Motor neuron (in vitro differentiated cells): ENCODE data around the gene SH3GL1. TPM values are rescaled to one million over a fixed set of nuclear protein-coding genes. Genes with fewer than 3 reads are reported as not detected.

ENCODE experiments used
- ATAC-seq, 8 experiments: fragments of 200-7000 bp; cut with Tn5 transposase; replicated peaks in 6 of 8; 2 replicates each; pipeline ENCODE4 v1.8.0; 2021; ENCODE audit warnings: mild to moderate bottlenecking in 8 of 8, moderate library complexity in 8 of 8
- H3K27ac ChIP-seq, 2 donors: fragments of 250-450 bp; sonication (Bioruptor Pico); 2 replicates each; pipeline ENCODE4 v1.9.0; 2021; ENCODE audit warnings: antibody characterized with exemption in 2 of 2, mild to moderate bottlenecking in 2 of 2, moderate library complexity in 1 of 2
- H3K4me1 ChIP-seq, 2 donors: fragments of 250-450 bp; sonication (Bioruptor Pico); replicated peaks in 1 of 2; 2 replicates each; pipeline ENCODE4 v1.6.1; 2021; ENCODE audit warnings: antibody characterized with exemption in 2 of 2, mild to moderate bottlenecking in 2 of 2, moderate library complexity in 1 of 2
- H3K4me3 ChIP-seq, 5 donors: fragments of 250-450 bp; sonication (Bioruptor Pico); 2 replicates each; pipeline ENCODE4 v1.9.0; 2021; ENCODE audit warnings: antibody characterized with exemption in 5 of 5, mild to moderate bottlenecking in 5 of 5, moderate library complexity in 4 of 5
- WGBS, 10 experiments: fragments of 450-650 bp; shearing (Covaris generic); methylation state at CpG; one replicate each; pipeline ENCODE4 v1.0.0; 2022; 5-methylcytosine and 5-hydroxymethylcytosine counted together
- in situ Hi-C, 9 experiments: fragments of 400-800 bp; cut with MboI; loops; one replicate each; pipeline ENCODE4 v1.15.0; 2021; ENCODE audit warnings: low sequenced_read_pairs in 9 of 9, low pct_unique_long_range_greater_than_20kb in 2 of 9; ENCODE audit not compliant: unreplicated experiment in 9 of 9
- total RNA-seq, 8 experiments: library from RNA; unstranded; fragments of 300-600 nt; gene quantifications; 2 replicates each; pipeline versions ENCODE4 v1.2.3 to v1.2.4, GENCODE V29; 2022

SH3GL1 gene
- total RNA-seq, 8 experiments from 2014 or later: 24.6 to 62.9 (median 40.6) TPM

- 0 to 20% (median 0%) methylated on average over 1 to 11 of the region's 84 CpGs; no CpG with 5 or more reads in 2 of the 10 experiments for WGBS, 10 experiments
Measured at GRCh38 chr19:4402171-4403004, 2.0 kb upstream of the SH3GL1 start, which contains the start of gene CHAF1A. CHAF1A (plus strand) TSS chr19:4402640; CDS start chr19:4402763, 123 bp downstream.

DNA sequence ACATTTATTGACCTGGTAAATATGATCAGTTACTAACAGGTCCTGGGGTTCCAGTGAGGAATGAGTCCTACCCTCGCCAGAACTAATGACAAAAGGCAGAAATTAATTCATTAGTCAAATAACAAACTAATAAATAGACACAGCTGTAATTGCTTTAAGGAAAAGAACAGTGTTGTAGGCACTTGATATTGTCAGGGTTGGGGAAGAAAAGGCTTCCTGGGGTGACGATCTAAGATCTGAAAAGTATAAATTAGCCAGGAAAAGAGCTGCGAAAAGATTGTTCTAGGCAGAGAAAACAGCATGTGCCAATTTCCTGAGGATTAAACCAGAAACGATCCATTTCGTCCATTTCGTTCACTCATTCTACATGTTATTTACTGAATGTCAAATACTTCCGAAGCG lies 1.4 kb upstream of the SH3GL1 start:
- ATAC-seq: no peak
- in situ Hi-C loops: no loop called here
- H3K27ac ChIP-seq: peak overlapping the region; percentile 13 to 42
- 0 to 11% (median 3%) methylated on average over 1 to 8 of the region's 8 CpGs for WGBS, 10 experiments
- peaks cover 3 to 6% of the 10 kb centered on the region in 2 donors for H3K4me1 ChIP-seq
- H3K4me3 ChIP-seq: peak overlapping the region; percentile 30 to 39 (median 33)

More at GRCh38 chr19:4402171-4403004, 2.0 kb upstream of the SH3GL1 start, which contains the start of gene CHAF1A:
- H3K27ac ChIP-seq: peak within 1 kb of the TSS; percentile 13 to 42
- H3K4me1 ChIP-seq: peaks cover under 1 to 3% of the 10 kb centered on the region in 2 donors
- ATAC-seq: peak; percentile 84 to 94 (median 92)
- H3K4me3 ChIP-seq: peak within 1 kb of the TSS; percentile 59 to 80 (median 66)
- in situ Hi-C loops: no loop called here

DNA sequence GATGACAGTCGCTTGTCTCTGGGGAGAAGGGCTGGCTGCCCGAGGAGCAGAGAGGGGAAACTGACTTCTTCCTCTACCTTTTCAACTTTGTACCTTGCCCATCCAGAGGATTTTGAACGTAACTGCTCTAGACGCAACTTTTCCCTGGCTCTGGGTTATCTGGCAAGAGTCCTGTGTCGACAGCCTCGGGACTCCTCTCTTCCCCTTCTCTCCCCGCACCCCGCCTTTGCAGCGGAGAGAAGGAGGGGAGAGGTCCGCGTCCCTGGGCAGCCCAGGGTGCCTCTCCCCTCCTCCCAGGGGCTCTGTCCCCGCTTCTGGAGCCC lies 574 bp downstream of the SH3GL1 start:
- 0% methylated on average over 2 to 5 of the region's 12 CpGs; no CpG with 5 or more reads in 8 of the 10 experiments for WGBS, 10 experiments
- H3K4me1 ChIP-seq: peaks cover 8 to 11% of the 10 kb centered on the region in 2 donors
- peak; percentile 3 to 21 (median 11) for ATAC-seq
- H3K27ac ChIP-seq: peak overlapping the region; percentile 70 to 87
- H3K4me3 ChIP-seq: peak overlapping the region; percentile 55 to 97 (median 85)
- in situ Hi-C loops: no loop called here

GRCh38 chr19:4396949-4397783 lies 3.2 kb downstream of the SH3GL1 start:
- 33 to 92% (median 83%) methylated on average over 1 to 12 of the region's 15 CpGs for WGBS, 10 experiments
- Histone ChIP-seq H3K4me3 (no peak overlapping the region), H3K4me1 (peaks cover 25 to 29% of the 10 kb centered on the region in 2 donors), H3K27ac (peak overlapping the region in 1 of 2 donors; percentile 38)
- in situ Hi-C loops: no loop called here
- peak in 1 of 8 experiments; percentile 9 for ATAC-seq

GRCh38 chr19:4393947-4394590 lies 6.3 kb downstream of the SH3GL1 start:
- 0 to 80% (median 19%) methylated on average over 1 to 5 of the region's 8 CpGs; no CpG with 5 or more reads in 5 of the 10 experiments for WGBS, 10 experiments
- peak in 7 of 8 experiments; percentile 7 to 75 (median 51) for ATAC-seq
- Histone ChIP-seq H3K4me3 (peak overlapping the region in 1 of 5 donors; percentile 3), H3K4me1 (peaks cover 52 to 60% of the 10 kb centered on the region in 2 donors), H3K27ac (peak overlapping the region; percentile 49 to 67)
- in situ Hi-C loops: no loop called here

- H3K27ac ChIP-seq: no peak overlapping the region
Measured at GRCh38 chr19:4391701-4392483, 8.5 kb downstream of the SH3GL1 start.

DNA sequence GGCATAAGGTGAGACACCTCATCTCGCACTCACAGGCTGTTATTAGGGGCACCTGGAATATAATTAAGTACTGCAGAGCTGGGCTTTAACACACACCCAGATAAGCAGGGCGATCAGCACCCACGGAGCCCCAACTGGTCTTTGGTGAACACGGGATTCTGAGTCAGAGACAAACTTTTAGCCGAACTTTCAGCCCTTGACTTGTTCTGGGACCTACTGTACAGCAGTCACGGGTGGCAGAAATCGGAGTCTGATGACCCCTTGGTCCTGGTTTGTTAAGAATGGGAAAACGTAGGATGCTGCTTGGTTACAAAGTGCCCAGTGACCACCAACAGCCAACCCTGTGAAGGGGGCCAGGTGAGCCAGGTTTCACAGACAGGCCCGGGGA lies 9.0 kb downstream of the SH3GL1 start:
- in situ Hi-C loops: no loop called here
- Histone ChIP-seq H3K27ac (peak overlapping the region; percentile 67 to 73), H3K4me3 (no peak overlapping the region), H3K4me1 (peaks cover 66 to 67% of the 10 kb centered on the region in 2 donors)
- 26 to 100% (median 83%) methylated on average over 1 to 8 of the region's 9 CpGs; no CpG with 5 or more reads in 3 of the 10 experiments for WGBS, 10 experiments
- no peak for ATAC-seq

More at GRCh38 chr19:4391701-4392483, 8.5 kb downstream of the SH3GL1 start:
- Histone ChIP-seq H3K4me3 (no peak overlapping the region), H3K4me1 (peaks cover 65 to 67% of the 10 kb centered on the region in 2 donors)
- in situ Hi-C loops: no loop called here
- WGBS, 10 experiments: 78 to 100% (median 83%) methylated on average over 1 to 11 of the region's 20 CpGs; no CpG with 5 or more reads in 7 of the 10 experiments
- peak in 3 of 8 experiments; percentile 55 to 81 (median 67) for ATAC-seq

DNA sequence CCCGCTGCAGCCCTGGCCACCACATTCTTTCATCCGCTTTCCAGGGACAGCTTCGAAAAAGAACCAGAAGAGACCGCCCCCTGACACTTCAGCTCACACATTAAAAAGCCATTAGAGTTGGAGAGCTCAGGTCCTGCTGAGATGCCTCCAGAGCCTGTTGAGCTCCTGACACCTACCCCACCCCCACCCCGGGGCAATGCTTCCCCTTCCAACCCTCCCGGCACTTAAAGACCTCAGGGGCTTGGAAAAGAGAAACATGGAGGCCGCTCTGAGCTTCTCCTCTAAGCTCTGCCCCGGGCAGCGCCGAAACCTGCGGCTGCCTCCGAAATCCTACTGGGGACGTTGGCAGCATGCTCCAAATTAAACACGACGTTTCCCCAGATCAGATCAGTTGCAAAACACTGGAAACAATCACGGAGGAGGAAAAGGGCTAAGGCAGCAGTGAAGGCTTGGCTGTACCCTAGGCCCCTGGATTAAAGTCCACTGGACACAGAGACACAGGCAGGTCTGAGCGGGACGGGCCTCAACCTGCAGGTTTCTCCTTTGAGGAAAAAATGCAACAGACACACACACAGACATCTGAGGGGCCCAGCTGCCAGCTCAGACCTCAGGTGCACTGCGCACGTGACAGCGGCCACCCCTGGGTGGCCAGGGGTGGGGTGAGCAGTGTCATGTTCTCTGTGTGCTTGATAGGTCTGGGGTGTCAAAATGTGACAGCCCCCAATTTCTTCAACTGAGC lies 9.6 kb downstream of the SH3GL1 start:
- Histone ChIP-seq H3K27ac (peak overlapping the region; percentile 67 to 73), H3K4me1 (peaks cover 71 to 73% of the 10 kb centered on the region in 2 donors)
- in situ Hi-C loops: no loop called here

GRCh38 chr19:4390017-4390566 lies 10.3 kb downstream of the SH3GL1 start:
- in situ Hi-C loops: no loop called here
- WGBS, 10 experiments: 11 to 87% (median 49%) methylated on average over 1 to 7 of the region's 12 CpGs; no CpG with 5 or more reads in 2 of the 10 experiments
- peak in 2 of 8 experiments; percentile 2 to 4 for ATAC-seq
- Histone ChIP-seq H3K27ac (peak overlapping the region in 1 of 2 donors; percentile 31), H3K4me3 (no peak overlapping the region), H3K4me1 (peaks cover 72 to 77% of the 10 kb centered on the region in 2 donors)

More for the DNA sequence above, 9.6 kb downstream of the SH3GL1 start:
- no peak overlapping the region for H3K4me3 ChIP-seq
- peak in 7 of 8 experiments; percentile 7 to 76 (median 57) for ATAC-seq
- 0 to 79% (median 31%) methylated on average over 2 to 9 of the region's 21 CpGs; no CpG with 5 or more reads in 1 of the 10 experiments for WGBS, 10 experiments

DNA sequence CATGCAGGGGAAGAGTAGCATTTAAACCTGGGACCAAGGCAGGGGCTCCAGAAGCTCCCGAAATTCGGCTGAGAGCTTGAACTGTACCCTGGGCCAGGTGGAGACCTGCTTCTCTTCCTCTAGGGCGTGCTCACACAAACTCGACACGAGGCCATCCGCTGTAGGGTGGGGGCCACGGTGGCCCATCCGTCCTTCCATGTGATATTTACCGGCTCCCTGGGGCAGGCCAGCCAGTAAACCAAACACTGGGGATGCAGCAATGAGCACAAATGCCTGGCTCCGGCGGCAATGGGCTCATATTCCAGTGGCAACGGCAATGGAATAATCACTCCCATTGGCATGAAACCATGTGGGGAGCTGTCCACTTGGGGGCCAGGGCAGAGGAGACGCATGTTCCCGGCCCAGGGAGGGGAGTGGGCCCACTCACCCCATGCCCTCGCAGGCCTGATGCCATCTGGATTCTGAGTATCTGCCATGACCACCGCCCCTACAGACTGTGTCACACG lies 10.8 kb downstream of the SH3GL1 start:
- H3K4me3 ChIP-seq: no peak overlapping the region
- 53 to 100% (median 60%) methylated on average over 1 to 10 of the region's 17 CpGs; no CpG with 5 or more reads in 6 of the 10 experiments for WGBS, 10 experiments
- H3K4me1 ChIP-seq: peaks cover 66 to 71% of the 10 kb centered on the region in 2 donors
- H3K27ac ChIP-seq: no peak overlapping the region
- in situ Hi-C loops: no loop called here
- no peak for ATAC-seq

- H3K4me1 ChIP-seq: peaks cover 61 to 66% of the 10 kb centered on the region in 2 donors
- ATAC-seq: no peak
- H3K4me3 ChIP-seq: no peak overlapping the region
- in situ Hi-C loops: no loop called here
- H3K27ac ChIP-seq: peak overlapping the region in 1 of 2 donors; percentile 23
- WGBS, 10 experiments: no CpG with 5 or more reads among the region's 9 CpGs
Measured at GRCh38 chr19:4389064-4389375, 11.3 kb downstream of the SH3GL1 start.
